GM12878 (cell line): ENCODE measurements around the gene MIPOL1. TPM values are rescaled to one million over a fixed set of nuclear protein-coding genes. Genes with fewer than 3 reads are reported as not detected.

Experiments
- ATAC-seq: fragments of 200-7000 bp; cut with Tn5 transposase; 3 replicates; pipeline ENCODE4 v1.9.1; 2020; ENCODE audit warnings: mild to moderate bottlenecking, moderate library complexity
- BruUV-seq: library from RNA; stranded (reverse); fragments of 400-500 nt; replicated peaks from 2 replicates; lab custom pipeline; 2021; lab: Mats Ljungman, UMichigan
- CTCF ChIA-PET: fragments of 300-600 bp; sonication (Branson Sonifier 250); formaldehyde crosslinking; extraction: SDS; loops from one replicate; lab custom pipeline; 2021; ENCODE audit warnings: inconsistent platforms; lab: Yijun Ruan, JAX
- POLR2A ChIA-PET: fragments of 350-600 bp; formaldehyde crosslinking; extraction: SDS; loops from one replicate; lab custom pipeline; 2021; ENCODE audit warnings: inconsistent platforms; lab: Charles Lee
- RAD21 ChIA-PET: fragments of 300-600 bp; sonication (Branson Sonifier 250); formaldehyde crosslinking; loops from one replicate; lab custom pipeline; 2023; ENCODE audit warnings: antibody characterized with exemption; ENCODE audit not compliant: unreplicated experiment; lab: Charles Lee
- SMC1A ChIA-PET: fragments of 300-600 bp; sonication (Branson Sonifier 250); formaldehyde crosslinking; loops from one replicate; lab custom pipeline; 2023; ENCODE audit not compliant: unreplicated experiment, uncharacterized antibody; lab: Charles Lee
- DNase-seq: peaks from one replicate; pipeline ENCODE4 v3.0.0-alpha.2; 2011; ENCODE audit warnings: low read depth, low spot score
- FAIRE-seq: peaks from 3 replicates; lab custom pipeline; 2011; peaks lifted over from hg19 to GRCh38; lab: Jason Lieb, UNC
- H2AFZ ChIP-seq: 2 replicates; pipeline ENCODE4 v1.6.0; 2011; ENCODE audit warnings: low read depth, low read length, control low read depth; ENCODE audit not compliant: control insufficient read depth
- H3K27ac ChIP-seq: 2 replicates; pipeline ENCODE4 v1.5.1; 2011; ENCODE audit warnings: control low read depth; ENCODE audit not compliant: control insufficient read depth, insufficient read depth
- H3K27me3 ChIP-seq, 2 experiments: replicated peaks in 1 of 2; 2 replicates each; pipeline versions ENCODE4 v1.6.0 to v1.6.1; 2011; ENCODE audit warnings: low read length in 1 of 2; ENCODE audit not compliant: control insufficient read depth in 2 of 2, insufficient read depth in 2 of 2
- H3K36me3 ChIP-seq, 2 experiments: 2 replicates each; pipeline ENCODE4 v1.5.1; 2011; ENCODE audit warnings: low read length in 1 of 2; ENCODE audit not compliant: control insufficient read depth in 2 of 2, insufficient read depth in 2 of 2
- H3K4me1 ChIP-seq: 2 replicates; pipeline ENCODE4 v1.6.1; 2011; ENCODE audit warnings: mild to moderate bottlenecking, low read length, moderate library complexity, mixed read lengths; ENCODE audit not compliant: control insufficient read depth, insufficient read depth
- H3K4me2 ChIP-seq: 2 replicates; pipeline ENCODE4 v1.6.0; 2011; ENCODE audit warnings: control low read depth; ENCODE audit not compliant: control insufficient read depth, insufficient read depth
- H3K4me3 ChIP-seq: fragments of 200-600 bp; sonication (generic); 2 replicates; pipeline ENCODE4 v1.5.1; 2016
- H3K79me2 ChIP-seq: 2 replicates; pipeline ENCODE4 v1.6.0; 2011; ENCODE audit warnings: low read length; ENCODE audit not compliant: control insufficient read depth, insufficient read depth
- H3K9ac ChIP-seq: 2 replicates; pipeline ENCODE4 v1.8.0; 2011; ENCODE audit warnings: low read length, control low read depth, mixed read lengths; ENCODE audit not compliant: control insufficient read depth, insufficient read depth
- H3K9me3 ChIP-seq: replicated peaks from 3 replicates; pipeline ENCODE4 v1.5.1; 2011; ENCODE audit warnings: mild to moderate bottlenecking, low read length; ENCODE audit not compliant: control insufficient read depth, insufficient read depth
- H4K20me1 ChIP-seq: 2 replicates; pipeline ENCODE4 v1.6.0; 2011; ENCODE audit not compliant: control insufficient read depth, insufficient read depth
- ASH2L ChIP-seq: fragments of 300-600, 200-600 bp; sonication (generic); IDR thresholded peaks from 2 replicates; pipeline ENCODE4 v1.6.1; 2017; ENCODE audit warnings: low read depth, mild to moderate bottlenecking, borderline replicate concordance
- CHD1 ChIP-seq: IDR thresholded peaks from 2 replicates; pipeline ENCODE4 v1.6.1; 2012; ENCODE audit warnings: low read depth, low read length, improper control_type of control experiment
- CREM ChIP-seq: IDR thresholded peaks from 2 replicates; pipeline ENCODE4 v1.6.1; 2014; ENCODE audit warnings: antibody characterized with exemption, low read depth
- FOXK2 ChIP-seq: fragments of 450-650 bp; IDR thresholded peaks from 2 replicates; pipeline ENCODE4 v1.6.1; 2017; ENCODE audit warnings: mild to moderate bottlenecking, moderate library complexity
- HDGF ChIP-seq: fragments of 450-650 bp; IDR thresholded peaks from 2 replicates; pipeline ENCODE4 v1.6.1; 2016; ENCODE audit warnings: antibody characterized with exemption
- POLR2AphosphoS5 ChIP-seq: IDR thresholded peaks from 2 replicates; pipeline ENCODE4 v1.6.1; 2011; ENCODE audit warnings: mild to moderate bottlenecking, low read length, inconsistent platforms
- RAD21 ChIP-seq: IDR thresholded peaks from 2 replicates; pipeline ENCODE4 v1.6.1; 2011; ENCODE audit warnings: mild to moderate bottlenecking, low read depth, low read length, moderate library complexity; ENCODE audit not compliant: insufficient read depth
- SIX5 ChIP-seq: IDR thresholded peaks from 2 replicates; pipeline ENCODE4 v1.6.1; 2011; ENCODE audit warnings: mild to moderate bottlenecking, low read depth, low read length, moderate library complexity; ENCODE audit not compliant: severe bottlenecking
- TCF12 ChIP-seq: IDR thresholded peaks from 2 replicates; pipeline ENCODE4 v1.6.1; 2011; ENCODE audit warnings: low read depth, mild to moderate bottlenecking, low read length
- WGBS: methylation state at CpG from one replicate; pipeline ENCODE4 v1.1.6; 2016; ENCODE audit warnings: low lambda C conversion rate; ENCODE audit not compliant: insufficient replicate concordance, insufficient coverage; ENCODE audit errors: missing lambda C conversion rate; 5-methylcytosine and 5-hydroxymethylcytosine counted together
- in situ Hi-C: fragments of 300-500 bp; cut with MboI; formaldehyde crosslinking; loops from 9 replicates; pipeline ENCODE4 v1.14.3; 2018; ENCODE audit warnings: mixed read lengths
- intact Hi-C: fragments of 100-400 bp; cut with micrococcal nuclease; formaldehyde crosslinking; loops from one replicate; pipeline ENCODE4 v1.14.2; 2022; ENCODE audit not compliant: unreplicated experiment
- polyA plus RNA-seq, 11 experiments: library from polyadenylated mRNA; depleted of rRNA in 4 of 11; unstranded in 6 of 11; stranded (reverse) in 5 of 11; fragments of >200 nt; fragmentation: Nextera tagmentation in 4 of 11; fragmentation: Illumina TruSeq in 1 of 11; extraction: Ambion mirVana in 4 of 11; extraction: Trizol in 1 of 11; gene quantifications; 1 replicate in 1 of 11; 2 replicates in 10 of 11; pipeline versions ENCODE4 v1.2.1 to v1.2.3, GENCODE V29; 2011 to 2016; ENCODE audit warnings: inconsistent platforms in 2 of 11, missing spikeins in 2 of 11, low read depth in 1 of 11
- total RNA-seq, 4 experiments: library from RNA; depleted of rRNA in 3 of 4; stranded (reverse); fragments of >200 nt in 3 of 4; fragmentation: Illumina TruSeq in 1 of 4; extraction: Trizol in 1 of 4; gene quantifications; 2 replicates each; pipeline versions ENCODE4 v1.2.1 to v1.2.3, GENCODE V29; 2013 to 2021

The MIPOL1 gene
- total and polyA plus RNA-seq, 10 of the 15 experiments (the other 5 are each of a cell fraction or from before 2014, with no cell fraction given): 0.06 TPM; not detected in 9

- intact Hi-C loops (no loop called here), in situ Hi-C loops (no loop called here)
- Histone ChIP-seq H3K27me3 (no peaks in the 10 kb centered on the region), H2AFZ (no peak overlapping the region), H3K9me3 (no peaks in the 10 kb centered on the region), H3K9ac (no peak overlapping the region), H4K20me1 (no peaks in the 10 kb centered on the region), H3K27ac (no peak overlapping the region), H3K4me1 (no peaks in the 10 kb centered on the region), H3K79me2 (no peaks in the 10 kb centered on the region), H3K4me3 (no peak overlapping the region), H3K36me3 (no peaks in the 10 kb centered on the region), H3K4me2 (no peak overlapping the region)
- BruUV-seq: no TSS peak
- TF ChIP-seq RAD21 (no peak), SIX5 (no peak), CREM (no peak), TCF12 (no peak), CHD1 (no peak), POLR2AphosphoS5 (no peak), ASH2L (no peak)
- SMC1A ChIA-PET: no interaction called here
- ATAC-seq (no peak), DNase-seq (no peak), FAIRE-seq (no peak)
- RAD21 ChIA-PET: no interaction called here
- WGBS: 27% methylated on average over 9 of the region's 9 CpGs
- POLR2A ChIA-PET: no interaction called here
- CTCF ChIA-PET: no interaction called here
These were observed 165.9 kb downstream of the MIPOL1 start for GRCh38 chr14:37363661-37364060.

- TF ChIP-seq FOXK2: 0 out of 2 replicates have a peak, but pooled peaks have one; percentile 16
- no peak for TF ChIP-seq HDGF
- intact Hi-C loops (no loop called here), in situ Hi-C loops (no loop called here)
- H3K27ac ChIP-seq: no peak overlapping the region
- 0% methylated on average over 5 of the region's 5 CpGs for WGBS
- H3K27me3 ChIP-seq: no peaks in the 10 kb centered on the region
- no peak overlapping the region for H3K9ac ChIP-seq
- no peak for DNase-seq
- SMC1A ChIA-PET: no interaction called here
- H3K36me3 ChIP-seq: no peaks in the 10 kb centered on the region
- H4K20me1 ChIP-seq: no peaks in the 10 kb centered on the region
- H3K79me2 ChIP-seq: no peaks in the 10 kb centered on the region
- BruUV-seq: no TSS peak
- CTCF ChIA-PET: no interaction called here
- no peak overlapping the region for H2AFZ ChIP-seq
- H3K4me1 ChIP-seq: no peaks in the 10 kb centered on the region
- no peak for ATAC-seq
- H3K9me3 ChIP-seq: no peaks in the 10 kb centered on the region
- no peak overlapping the region for H3K4me2 ChIP-seq
- POLR2A ChIA-PET: no interaction called here
- H3K4me3 ChIP-seq: no peak overlapping the region
- FAIRE-seq: no peak
- RAD21 ChIA-PET: no interaction called here
These were observed 171.7 kb downstream of the MIPOL1 start for GRCh38 chr14:37369425-37369824.
